ENCODE data around the gene SCN10A.

SCN10A gene

DNA sequence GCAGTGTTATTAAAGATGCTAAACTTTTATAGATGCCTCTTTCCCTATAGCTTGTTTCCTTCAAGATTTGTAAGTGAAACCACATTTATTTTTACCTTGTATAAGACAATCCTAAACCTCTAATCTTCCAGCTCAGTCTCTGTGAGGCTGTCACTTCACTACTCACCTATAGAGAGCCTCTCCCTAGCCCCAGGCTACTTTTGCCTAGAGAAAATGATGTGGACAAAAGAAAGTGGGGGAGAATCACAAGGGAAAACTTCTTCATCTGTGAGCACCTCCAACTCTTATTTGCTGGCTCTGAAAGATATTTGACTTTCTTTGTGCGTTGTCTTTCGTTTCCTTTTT lies 91.7 kb downstream of the SCN10A start:
- TF ChIP-seq, protein P1, sequence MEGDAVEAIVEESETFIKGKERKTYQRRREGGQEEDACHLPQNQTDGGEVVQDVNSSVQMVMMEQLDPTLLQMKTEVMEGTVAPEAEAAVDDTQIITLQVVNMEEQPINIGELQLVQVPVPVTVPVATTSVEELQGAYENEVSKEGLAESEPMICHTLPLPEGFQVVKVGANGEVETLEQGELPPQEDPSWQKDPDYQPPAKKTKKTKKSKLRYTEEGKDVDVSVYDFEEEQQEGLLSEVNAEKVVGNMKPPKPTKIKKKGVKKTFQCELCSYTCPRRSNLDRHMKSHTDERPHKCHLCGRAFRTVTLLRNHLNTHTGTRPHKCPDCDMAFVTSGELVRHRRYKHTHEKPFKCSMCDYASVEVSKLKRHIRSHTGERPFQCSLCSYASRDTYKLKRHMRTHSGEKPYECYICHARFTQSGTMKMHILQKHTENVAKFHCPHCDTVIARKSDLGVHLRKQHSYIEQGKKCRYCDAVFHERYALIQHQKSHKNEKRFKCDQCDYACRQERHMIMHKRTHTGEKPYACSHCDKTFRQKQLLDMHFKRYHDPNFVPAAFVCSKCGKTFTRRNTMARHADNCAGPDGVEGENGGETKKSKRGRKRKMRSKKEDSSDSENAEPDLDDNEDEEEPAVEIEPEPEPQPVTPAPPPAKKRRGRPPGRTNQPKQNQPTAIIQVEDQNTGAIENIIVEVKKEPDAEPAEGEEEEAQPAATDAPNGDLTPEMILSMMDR (conservative IDR thresholded peaks at IDR 0.05; ENCODE audit: low read depth, low read length): no peak
- H3K4me3 ChIP-seq (ENCODE audit: low read length): no peak overlapping the region
- no peak for DNase-seq (ENCODE audit: low read depth)

DNA sequence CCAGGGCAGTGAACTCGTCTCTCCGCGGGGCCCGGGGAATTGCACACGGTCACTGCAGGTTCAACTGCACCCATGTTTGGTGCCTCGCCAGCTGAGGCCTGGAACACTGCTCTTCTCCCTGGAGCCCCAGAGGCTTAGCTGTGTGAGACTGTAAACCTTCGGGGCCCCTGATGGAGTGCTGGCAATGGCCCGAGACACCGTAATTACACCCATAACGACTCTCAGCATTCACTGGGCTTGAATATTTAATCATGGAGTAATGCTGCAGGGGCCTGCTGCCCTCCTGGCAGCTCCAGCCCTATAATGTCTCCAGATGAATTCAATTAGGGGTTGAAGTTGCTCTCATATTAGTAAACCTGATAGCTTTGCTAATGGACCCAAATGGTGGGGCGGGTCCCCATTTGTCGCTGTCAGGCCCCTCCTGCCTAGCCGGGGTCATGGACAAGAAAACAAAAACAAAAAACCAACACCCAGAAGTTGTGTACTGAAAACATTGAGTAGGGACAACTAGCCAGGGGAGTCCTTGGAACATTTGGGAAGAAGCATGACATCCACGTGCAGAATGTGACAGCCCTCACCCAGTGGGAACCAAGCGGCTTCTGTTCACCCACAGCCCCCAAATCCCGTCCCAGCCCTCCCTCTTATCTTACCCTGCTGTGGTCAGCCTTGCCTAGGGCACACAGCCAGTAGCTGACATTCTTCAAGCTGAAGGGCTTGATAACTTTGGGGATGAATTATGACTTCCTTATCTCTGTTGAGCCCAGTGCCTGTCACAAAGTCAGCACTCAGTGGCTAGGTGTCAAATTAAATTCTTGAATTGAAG lies 92.2 kb downstream of the SCN10A start:
- TF ChIP-seq, protein P1 (conservative IDR thresholded peaks at IDR 0.05; ENCODE audit: low read depth, low read length): no peak
- no peak overlapping the region for H3K4me3 ChIP-seq (ENCODE audit: low read length)
- no peak for DNase-seq (ENCODE audit: low read depth)

- no peak for DNase-seq (ENCODE audit: low read depth)
- no peak overlapping the region for H3K4me3 ChIP-seq (ENCODE audit: low read length)
- TF ChIP-seq, protein P1 (conservative IDR thresholded peaks at IDR 0.05; ENCODE audit: low read depth, low read length): no peak
Observed at GRCh38 chr3:38722781-38723568, 93.0 kb downstream of the SCN10A start.

- TF ChIP-seq, protein P1 (conservative IDR thresholded peaks at IDR 0.05; ENCODE audit: low read depth, low read length): no peak
- DNase-seq (ENCODE audit: low read depth): no peak
- H3K4me3 ChIP-seq (ENCODE audit: low read length): no peak overlapping the region
Observed at GRCh38 chr3:38721207-38721772, 94.7 kb downstream of the SCN10A start.

GRCh38 chr3:38720465-38720864 lies 95.6 kb downstream of the SCN10A start:
- H3K4me3 ChIP-seq (ENCODE audit: low read length): no peak overlapping the region
- TF ChIP-seq, protein P1 (conservative IDR thresholded peaks at IDR 0.05; ENCODE audit: low read depth, low read length): no peak
- DNase-seq (ENCODE audit: low read depth): no peak

- no peak for DNase-seq (ENCODE audit: low read depth)
- H3K4me3 ChIP-seq (ENCODE audit: low read length): no peak overlapping the region
- TF ChIP-seq, protein P1 (conservative IDR thresholded peaks at IDR 0.05; ENCODE audit: low read depth, low read length): no peak
Observed at GRCh38 chr3:38717355-38718240, 98.4 kb downstream of the SCN10A start.
